ENCODE results near the gene FAM98B.

FAM98B gene

GRCh38 chr15:38508647-38509046, 54.7 kb downstream of the FAM98B start:
- no peak for DNase-seq

GRCh38 chr15:38509152-38509551, 55.2 kb downstream of the FAM98B start:
- no peak for DNase-seq

GRCh38 chr15:38512901-38513300, 59.0 kb downstream of the FAM98B start:
- no peak for DNase-seq

- DNase-seq, result no peak
Observed at GRCh38 chr15:38514601-38515000, 60.7 kb downstream of the FAM98B start.

GRCh38 chr15:38516626-38517025, 62.7 kb downstream of the FAM98B start:
- DNase-seq, result no peak

- no peak for DNase-seq
Observed at GRCh38 chr15:38517312-38517975, 63.5 kb downstream of the FAM98B start.

DNA sequence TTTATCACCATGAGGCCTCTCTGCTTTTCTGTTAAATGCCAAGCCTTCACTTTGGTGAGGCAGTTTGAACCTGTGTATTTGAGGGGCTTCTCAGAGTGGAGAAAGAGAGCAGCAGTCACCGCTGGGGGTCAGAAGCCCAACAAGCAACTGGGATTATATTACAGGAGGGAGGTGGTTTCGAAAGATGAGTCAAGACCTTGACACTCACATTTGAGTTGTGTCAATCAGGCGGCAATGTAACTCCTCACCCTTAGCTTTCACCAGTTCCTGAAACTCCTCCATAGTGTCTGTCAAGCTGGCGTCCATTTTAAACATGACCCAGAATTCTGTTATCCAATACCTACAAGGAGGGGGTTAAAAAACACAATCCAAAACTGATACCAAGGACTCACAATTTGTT, 64.2 kb downstream of the FAM98B start:
- no peak for DNase-seq

- DNase-seq, result no peak
Observed at GRCh38 chr15:38520035-38520434, 66.1 kb downstream of the FAM98B start.

- no peak for DNase-seq
Observed at GRCh38 chr15:38521316-38521715, 67.4 kb downstream of the FAM98B start.

DNA sequence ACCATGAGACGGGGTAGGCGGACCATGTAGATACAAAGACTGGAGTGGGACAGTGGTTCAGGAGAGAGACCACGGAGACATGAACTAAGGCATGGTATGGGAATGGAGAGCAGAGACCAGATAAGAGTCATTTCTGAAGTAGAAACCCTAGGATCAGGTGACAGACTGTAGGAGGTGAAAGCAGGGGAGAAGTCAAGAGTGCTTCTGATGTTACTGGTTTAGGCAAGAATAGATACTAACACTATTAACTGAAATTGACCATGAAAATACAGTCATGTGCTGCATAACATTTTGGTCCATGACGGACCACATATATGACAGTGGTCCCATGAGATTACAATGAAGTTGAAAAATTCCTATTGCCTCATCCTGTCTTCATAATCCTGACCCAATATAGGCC, 69.0 kb downstream of the FAM98B start:
- no peak for DNase-seq

- DNase-seq, result no peak
Observed at GRCh38 chr15:38524156-38524555, 70.2 kb downstream of the FAM98B start.

GRCh38 chr15:38525489-38525888, 71.6 kb downstream of the FAM98B start:
- DNase-seq, result no peak

DNA sequence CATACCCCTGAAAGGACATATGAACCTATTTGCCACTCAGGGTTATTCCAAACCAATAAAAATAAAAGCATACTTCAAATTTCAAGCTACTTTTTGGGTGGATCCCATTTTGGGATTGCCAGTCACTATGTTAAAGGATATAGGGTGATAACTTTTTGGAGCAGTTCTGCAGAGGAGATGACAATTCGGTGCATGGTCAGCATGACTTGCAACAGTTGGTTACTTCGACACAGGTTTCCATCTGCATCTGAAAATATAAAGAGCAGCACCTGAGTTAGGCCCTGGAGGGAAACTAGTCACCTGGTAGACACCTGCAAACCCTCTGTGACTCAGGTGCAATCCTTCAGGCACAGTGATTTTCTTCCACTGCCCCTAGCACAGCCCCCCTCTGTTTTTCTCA, 72.2 kb downstream of the FAM98B start:
- no peak for DNase-seq

- DNase-seq, result no peak
Observed at GRCh38 chr15:38528294-38528693, 74.4 kb downstream of the FAM98B start.

GRCh38 chr15:38530113-38530512, 76.2 kb downstream of the FAM98B start:
- DNase-seq, result no peak

DNA sequence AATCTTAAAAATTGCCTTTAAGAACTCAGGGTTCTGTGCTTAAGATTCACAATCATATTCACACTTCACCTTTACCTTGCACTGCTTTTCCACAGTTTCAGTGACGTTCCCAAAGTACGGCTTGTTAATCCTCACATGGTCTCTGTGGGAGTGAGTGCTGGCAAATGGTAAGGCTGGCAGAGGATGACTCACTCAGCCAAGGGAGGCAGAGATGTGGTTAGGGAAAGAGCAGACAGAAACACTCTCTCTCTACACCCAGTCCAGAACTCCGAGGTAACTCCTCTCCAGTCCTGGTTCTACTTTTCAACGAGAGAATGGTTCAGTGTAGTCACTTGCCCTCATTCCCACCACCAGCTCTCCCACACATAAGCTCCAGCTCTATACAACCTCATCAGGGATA, 77.6 kb downstream of the FAM98B start:
- DNase-seq, result peak in 1 of 2 donors; percentile 16

DNA sequence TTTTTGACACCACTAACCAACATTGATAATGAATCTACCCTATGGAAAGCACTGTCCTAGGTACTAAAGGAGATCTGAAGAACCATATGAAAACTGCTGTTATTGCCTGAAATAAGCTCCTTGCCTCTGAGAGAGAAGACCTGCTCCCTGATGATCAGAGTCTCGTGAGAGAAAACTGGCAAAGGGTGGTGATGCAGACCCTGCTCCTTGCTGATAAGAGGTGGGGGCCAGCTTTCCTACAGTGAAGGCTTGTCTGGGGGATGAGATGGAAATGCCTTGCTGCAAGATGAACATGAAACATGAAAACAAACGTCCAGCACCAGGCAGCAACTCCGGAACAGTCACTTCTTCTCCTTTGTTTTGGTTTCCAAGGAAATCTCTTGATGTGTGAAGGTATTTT, 78.8 kb downstream of the FAM98B start:
- DNase-seq, result no peak

DNA sequence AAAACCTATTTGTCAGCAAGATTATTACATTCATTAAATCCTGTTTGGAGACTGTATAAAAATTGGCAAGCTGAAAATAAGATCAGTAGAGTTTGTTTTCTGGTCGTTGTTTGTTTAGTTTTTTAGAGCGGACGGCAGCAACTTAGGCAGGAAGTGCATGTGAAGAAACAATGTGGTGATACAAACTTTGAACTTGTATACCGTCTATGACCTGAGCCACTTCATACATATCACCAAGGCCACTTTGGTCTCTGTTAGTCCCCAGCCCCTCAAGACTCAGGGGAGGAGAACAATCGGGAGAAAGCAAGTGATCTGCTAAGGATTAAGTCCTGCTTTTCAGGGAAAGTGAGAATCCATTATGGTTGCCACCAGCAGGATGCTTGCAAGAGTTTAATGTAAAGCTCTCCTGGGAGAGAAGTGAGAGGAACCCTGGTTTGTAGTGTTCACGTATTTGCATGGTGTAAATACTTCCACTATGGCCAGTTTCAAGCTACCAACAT, 79.5 kb downstream of the FAM98B start:
- DNase-seq, result no peak

DNA sequence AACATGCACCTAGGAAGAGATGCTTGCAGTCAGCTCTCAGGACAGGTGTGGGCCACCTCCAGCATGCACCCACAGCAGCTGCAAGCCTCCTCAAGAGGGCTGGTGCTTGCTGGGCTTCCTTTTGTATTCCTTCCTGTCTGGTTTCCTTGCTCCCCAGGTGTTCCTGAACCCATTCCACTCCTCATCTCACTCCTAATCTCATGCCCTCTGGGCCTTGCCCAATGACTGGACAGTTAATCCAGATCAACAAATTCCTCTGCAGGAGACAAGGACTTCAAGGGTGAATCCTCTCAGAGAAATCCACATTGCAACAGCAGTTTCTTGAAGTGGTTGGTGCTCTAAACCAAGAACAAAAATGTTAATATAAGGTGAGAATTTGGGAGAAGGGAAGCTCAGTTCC, 80.0 kb downstream of the FAM98B start:
- DNase-seq, result no peak

GRCh38 chr15:38534691-38535090, 80.8 kb downstream of the FAM98B start:
- no peak for DNase-seq

DNA sequence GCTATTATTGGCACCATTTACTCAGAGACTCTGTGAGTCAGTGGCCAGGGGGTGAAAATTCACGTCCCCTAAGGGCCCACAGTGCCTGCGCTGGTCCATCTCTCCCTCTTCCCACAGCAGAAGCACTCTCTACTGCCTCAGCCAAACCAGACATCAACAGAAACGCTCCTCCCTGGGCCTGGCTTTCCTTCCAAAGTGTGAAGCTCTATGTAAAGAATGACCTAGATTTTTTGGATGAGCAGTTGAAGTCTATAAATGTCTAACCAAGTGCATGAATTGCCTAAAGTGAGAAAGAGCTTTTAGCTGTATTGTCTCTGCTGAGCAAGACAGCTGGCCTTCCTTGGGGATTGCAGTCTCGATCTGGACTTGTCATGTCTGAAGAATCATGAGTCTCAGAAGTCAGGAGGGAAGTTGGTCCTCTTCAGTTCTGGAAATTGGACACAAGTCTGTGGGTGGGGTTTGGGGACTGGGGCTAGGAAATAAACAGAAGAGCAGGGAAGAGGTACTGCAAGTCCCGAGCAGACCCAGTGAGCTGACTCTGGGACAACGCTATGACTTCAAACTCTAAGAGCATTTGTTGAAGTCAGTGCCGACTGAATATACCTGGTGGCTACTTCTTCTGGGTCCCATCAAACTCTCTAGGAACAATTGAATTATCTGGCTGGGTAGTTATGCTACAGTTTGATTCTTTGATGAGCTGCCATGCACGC, 81.7 kb downstream of the FAM98B start:
- peak in 1 of 2 donors; percentile 35 for DNase-seq

DNA sequence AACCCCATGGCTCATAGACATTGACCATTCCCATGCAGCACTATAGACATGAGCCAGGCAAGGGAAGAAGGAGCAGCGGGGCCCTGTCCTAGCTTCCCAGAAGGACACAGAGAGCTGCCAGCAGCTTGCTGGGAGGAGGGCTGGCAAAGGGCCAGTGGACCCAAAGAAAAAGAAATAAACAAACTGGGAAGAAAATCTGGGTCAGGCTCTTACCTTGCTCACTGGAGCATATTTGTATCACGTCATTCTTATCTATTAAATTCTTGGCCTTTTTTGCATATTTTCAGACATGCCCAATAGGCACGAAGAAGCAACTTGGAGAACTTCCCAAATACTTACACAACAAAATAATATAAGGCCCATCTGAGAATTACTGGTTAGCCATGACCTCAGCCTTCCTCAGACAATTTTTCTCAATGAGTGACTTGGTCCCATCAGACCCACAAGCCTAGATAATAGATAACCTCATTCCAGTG, 82.3 kb downstream of the FAM98B start:
- DNase-seq, result no peak
